Measurements from ENCODE around the gene TPM2.

The TPM2 gene

DNA sequence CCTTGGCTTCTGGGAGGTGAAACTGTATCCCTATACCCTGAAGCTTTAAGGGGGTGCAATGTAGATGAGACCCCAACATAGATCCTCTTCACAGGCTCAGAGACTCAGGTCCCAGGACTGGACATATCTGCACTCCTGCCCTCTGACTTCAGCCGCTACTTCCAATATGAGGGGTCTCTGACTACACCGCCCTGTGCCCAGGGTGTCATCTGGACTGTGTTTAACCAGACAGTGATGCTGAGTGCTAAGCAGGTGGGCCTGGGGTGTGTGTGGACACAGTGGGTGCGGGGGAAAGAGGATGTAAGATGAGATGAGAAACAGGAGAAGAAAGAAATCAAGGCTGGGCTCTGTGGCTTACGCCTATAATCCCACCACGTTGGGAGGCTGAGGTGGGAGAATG lies 10.6 kb downstream of the TPM2 start:
- DNase-seq = no peak

DNA sequence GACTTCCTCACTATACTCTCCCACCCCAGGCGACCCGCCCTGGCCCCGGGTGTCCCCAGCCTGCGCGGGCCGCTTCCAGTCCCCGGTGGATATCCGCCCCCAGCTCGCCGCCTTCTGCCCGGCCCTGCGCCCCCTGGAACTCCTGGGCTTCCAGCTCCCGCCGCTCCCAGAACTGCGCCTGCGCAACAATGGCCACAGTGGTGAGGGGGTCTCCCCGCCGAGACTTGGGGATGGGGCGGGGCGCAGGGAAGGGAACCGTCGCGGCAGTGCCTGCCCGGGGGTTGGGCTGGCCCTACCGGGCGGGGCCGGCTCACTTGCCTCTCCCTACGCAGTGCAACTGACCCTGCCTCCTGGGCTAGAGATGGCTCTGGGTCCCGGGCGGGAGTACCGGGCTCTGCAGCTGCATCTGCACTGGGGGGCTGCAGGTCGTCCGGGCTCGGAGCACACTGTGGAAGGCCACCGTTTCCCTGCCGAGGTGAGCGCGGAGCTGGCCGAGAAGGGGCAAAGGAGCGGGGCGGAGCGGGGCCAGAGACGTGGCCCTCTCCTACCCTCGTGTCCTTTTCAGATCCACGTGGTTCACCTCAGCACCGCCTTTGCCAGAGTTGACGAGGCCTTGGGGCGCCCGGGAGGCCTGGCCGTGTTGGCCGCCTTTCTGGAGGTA lies 13.9 kb downstream of the TPM2 start:
- peak; percentile 76 for DNase-seq

DNA sequence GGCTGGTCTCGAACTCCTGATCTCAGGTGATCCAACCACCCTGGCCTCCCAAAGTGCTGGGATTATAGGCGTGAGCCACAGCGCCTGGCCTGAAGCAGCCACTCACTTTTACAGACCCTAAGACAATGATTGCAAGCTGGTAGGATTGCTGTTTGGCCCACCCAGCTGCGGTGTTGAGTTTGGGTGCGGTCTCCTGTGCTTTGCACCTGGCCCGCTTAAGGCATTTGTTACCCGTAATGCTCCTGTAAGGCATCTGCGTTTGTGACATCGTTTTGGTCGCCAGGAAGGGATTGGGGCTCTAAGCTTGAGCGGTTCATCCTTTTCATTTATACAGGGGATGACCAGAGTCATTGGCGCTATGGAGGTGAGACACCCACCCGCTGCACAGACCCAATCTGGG lies 14.5 kb downstream of the TPM2 start:
- no peak for DNase-seq

DNA sequence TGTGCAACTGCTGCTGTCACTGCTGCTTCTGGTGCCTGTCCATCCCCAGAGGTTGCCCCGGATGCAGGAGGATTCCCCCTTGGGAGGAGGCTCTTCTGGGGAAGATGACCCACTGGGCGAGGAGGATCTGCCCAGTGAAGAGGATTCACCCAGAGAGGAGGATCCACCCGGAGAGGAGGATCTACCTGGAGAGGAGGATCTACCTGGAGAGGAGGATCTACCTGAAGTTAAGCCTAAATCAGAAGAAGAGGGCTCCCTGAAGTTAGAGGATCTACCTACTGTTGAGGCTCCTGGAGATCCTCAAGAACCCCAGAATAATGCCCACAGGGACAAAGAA lies 15.7 kb downstream of the TPM2 start:
- DNase-seq = no peak

DNA sequence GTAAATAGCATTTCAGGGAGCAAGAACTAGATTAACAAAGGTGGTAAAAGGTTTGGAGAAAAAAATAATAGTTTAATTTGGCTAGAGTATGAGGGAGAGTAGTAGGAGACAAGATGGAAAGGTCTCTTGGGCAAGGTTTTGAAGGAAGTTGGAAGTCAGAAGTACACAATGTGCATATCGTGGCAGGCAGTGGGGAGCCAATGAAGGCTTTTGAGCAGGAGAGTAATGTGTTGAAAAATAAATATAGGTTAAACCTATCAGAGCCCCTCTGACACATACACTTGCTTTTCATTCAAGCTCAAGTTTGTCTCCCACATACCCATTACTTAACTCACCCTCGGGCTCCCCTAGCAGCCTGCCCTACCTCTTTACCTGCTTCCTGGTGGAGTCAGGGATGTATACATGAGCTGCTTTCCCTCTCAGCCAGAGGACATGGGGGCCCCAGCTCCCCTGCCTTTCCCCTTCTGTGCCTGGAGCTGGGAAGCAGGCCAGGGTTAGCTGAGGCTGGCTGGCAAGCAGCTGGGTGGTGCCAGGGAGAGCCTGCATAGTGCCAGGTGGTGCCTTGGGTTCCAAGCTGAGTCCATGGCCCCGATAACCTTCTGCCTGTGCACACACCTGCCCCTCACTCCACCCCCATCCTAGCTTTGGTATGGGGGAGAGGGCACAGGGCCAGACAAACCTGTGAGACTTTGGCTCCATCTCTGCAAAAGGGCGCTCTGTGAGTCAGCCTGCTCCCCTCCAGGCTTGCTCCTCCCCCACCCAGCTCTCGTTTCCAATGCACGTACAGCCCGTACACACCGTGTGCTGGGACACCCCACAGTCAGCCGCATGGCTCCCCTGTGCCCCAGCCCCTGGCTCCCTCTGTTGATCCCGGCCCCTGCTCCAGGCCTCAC lies 16.3 kb downstream of the TPM2 start, which contains the start of gene CA9:
Gene CA9, plus strand, starts transcription at position 797 of the 893 bp plus-strand sequence. Its CDS starts 32 bp downstream, at position 829.
- DNase-seq = no peak

DNA sequence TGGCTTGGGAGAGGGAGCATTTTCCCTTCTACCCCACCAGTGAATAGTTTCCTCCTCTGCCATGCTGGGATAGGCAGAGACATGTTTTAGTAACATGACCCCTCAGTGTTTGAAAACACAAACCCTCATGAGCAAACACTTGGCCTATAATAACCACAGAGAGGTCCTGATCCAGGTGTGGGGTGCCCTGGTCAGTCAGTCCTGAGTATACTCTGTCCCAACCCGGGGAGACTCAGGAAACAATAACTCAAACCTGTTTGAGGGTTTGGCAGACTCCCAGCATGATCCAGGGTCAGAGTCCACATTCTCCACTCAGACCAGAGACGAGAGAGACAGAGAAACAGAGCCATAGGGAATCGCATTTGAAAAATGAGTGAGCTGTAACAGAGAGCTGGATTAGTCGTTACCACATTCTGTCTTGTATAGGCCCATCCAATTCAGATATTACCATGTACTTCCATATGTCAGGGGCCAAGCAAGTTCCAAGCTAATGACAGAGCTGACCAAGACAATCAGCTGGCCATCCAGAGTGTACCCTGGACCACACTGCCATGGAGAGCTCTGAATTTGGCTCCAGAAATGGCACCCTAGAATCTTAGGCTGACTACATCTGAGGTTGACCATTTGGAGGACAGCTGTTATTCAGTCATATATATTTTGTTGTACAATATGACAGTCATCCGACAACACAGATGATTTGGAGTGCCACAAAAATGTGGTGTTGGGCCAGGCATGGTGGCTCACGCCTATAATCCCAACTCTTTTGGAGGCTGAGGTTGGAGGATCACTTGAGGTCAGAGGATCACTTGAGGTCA lies 20.2 kb downstream of the TPM2 start:
- DNase-seq = no peak

DNA sequence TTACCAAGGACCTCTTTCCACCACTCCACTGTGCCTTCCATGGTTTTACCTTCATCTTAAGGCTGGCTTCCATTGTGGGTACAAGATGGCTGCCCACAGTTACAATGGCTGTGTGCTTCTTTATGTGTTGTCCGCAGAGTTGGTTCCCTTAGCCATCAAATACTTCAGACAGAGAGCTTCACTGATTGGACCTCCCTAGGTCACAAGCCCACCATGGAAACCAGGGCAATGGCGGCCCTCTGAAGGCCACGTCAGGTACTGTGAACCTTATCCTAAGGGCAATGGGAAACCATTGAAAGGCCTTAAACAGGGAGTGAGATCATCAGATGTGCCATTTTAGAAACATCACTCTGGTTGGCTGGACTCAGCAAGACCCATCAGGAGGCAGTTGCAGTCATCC lies 21.8 kb downstream of the TPM2 start:
- DNase-seq = no peak

DNA sequence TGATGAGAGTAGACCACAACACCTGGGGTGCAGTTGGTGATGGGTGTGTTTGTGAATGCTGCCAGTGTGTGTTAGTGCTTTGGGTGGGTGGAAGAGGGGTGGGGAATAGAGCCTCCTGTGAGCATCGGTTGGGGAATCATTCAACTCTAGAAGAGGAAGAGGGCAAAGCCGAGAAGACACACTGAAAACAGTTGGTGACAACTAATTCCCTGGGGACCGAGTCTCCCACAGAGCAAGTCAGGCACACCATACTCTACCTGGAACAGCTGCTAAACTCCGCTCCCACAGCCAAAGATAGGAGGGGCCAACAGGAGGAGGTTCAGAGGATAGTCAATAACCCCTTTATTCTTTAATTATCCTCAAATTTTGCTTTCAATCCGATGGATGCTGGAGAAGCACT lies 23.2 kb downstream of the TPM2 start:
- DNase-seq = no peak

DNA sequence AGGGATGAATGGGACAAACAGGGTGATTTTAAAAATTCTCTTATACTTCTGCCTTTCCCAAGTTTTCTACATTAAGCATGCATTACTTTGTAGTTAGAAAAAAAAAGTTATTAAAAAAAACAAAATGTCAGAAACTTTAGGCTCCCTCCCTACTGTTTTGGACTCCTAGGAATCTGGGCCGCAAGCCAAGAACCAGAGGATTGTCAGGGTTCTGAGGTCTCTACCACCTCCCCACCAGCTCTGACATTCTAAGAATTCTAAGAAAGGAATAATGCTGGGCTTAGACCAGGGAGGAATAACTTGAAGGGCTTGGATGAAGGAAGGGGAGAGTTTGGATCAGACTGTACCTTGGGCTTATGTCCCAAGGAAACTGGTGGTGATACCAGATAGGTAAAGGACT lies 23.7 kb downstream of the TPM2 start:
- DNase-seq = no peak

DNA sequence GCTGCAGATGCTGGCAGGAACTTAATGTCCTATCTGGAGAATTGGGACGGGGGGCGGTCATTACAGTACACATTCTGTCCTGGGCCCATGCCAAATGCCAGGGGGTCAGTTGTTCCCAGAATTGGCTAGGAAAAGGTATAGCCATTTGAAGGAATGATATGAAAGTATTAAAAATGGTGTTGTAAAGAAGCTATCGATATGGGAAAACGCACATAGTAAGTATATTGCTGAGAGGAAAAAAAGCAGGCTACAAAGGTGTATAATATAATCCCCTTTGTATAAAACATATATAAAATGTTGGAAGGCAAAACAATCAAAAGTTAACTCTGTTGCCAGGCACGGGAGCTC lies 24.3 kb downstream of the TPM2 start:
- DNase-seq = no peak

DNA sequence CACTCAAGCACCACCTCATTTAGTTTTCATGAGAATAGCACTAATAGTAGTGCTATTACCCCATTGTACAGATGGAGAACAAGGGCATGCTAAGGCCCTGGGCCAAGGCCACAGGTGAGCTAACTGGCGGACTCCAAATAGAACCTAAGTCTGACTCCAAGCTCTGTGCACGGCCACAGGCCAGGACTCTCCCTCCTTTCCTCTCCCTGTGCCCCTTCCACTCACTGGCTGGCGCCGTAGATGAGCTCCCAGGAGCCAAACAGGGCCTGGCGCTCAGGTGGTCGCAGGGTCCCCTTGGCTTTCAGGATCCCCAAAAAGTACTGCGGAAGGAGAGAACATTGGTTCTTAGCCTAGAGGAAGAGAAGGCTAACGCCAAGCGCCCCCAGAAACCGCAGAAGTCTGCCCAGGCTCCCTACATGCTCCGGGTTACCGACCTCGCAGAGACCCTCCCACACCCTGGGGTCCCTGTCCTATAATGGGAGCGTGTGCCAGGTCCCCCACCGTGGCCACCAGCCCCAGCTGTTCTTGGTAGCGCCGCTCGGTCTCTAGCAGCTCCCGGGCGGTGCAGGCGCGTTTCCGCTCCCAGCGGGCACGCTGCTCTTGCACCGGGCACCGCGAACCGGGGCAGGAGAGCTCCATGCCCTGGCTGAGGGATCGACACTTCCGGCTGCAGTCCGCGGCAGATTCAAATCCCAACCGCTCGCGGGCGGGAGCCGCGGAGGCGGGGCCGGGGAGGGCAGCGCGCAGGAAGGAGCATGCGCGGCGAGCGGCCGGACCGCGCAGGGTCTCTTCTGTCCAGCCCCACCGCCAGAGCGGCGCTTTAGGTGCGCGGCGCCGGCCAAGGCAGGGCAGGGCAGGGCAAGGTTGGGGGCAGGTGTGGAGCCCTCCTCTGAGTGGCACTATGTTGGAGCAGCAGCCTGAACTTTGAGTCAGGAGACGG lies 24.9 kb downstream of the TPM2 start, which contains the start of gene ARHGEF39:
Gene ARHGEF39, minus strand, starts transcription at position 665 of the 940 bp plus-strand sequence. Its CDS starts 26 bp downstream, at position 639.
- DNase-seq = peak; percentile 83

DNA sequence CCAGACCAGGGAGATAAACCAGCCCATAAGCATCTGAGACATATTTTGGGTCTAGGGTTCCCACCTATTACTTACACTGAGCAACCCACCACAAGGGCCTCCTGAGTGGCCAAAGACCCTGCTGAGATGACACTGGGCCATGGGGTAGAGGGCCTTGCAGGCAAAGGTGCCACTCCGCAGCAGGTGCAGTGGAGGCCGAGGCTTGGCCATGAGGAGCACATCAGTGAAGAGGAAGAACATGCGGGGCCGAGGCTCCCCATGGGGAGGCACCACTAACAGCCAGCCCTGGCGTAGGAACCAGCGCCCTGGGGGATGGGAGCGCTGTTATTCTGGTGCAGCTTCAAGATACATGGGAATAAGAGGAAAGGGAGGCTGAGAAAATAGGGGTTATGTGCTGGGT lies 27.3 kb downstream of the TPM2 start:
- DNase-seq = no peak

DNA sequence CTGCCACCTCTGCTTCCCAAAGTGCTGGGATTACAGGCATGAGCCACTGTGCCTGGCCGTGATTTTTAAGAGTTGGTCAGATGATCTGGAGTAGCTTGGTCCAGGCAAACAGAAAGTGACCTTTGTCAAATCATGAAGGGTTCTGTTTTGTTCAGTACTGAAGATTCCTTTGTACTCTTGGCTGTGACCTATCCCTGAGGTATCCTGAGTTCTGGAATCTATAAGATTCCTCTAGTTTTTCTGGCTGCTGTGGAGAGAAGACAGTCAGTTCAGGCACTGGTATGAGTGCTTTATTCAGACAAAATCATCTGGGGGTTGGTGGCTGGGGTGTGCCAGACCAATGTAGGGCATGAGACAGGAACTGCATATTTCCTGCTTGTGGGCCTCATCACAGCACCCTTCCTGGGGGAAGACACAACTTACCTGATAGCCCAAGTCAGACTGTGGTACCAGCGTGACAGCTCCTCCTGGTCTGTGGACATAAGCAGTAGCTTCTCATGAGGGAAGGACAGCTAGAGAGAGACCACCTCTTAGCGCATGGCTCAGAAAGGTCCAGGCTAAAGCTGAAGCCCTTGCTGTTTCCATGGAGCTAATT lies 27.9 kb downstream of the TPM2 start:
- no peak for DNase-seq

DNA sequence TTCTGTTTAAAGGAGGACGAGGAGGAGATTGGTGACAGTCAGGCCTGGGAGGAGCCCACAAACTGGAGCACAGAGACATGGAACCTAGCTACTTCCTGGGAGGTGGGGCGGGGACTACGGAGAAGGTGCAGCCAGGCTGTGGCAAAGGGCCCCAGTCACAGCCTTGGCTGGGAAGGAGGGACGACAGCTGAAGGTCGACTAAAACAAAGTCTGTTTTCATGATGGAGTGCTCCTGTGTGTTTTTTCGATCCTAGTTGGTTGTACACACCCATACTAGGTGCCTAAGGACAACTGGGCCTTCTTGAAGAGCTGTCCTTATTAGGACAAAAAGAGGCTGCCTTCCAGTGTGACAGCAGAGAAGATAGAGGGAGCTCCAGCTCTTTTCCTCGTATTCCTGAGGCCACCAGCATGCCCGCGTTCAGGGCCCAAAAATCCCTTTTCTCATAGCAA lies 28.7 kb downstream of the TPM2 start:
- no peak for DNase-seq

DNA sequence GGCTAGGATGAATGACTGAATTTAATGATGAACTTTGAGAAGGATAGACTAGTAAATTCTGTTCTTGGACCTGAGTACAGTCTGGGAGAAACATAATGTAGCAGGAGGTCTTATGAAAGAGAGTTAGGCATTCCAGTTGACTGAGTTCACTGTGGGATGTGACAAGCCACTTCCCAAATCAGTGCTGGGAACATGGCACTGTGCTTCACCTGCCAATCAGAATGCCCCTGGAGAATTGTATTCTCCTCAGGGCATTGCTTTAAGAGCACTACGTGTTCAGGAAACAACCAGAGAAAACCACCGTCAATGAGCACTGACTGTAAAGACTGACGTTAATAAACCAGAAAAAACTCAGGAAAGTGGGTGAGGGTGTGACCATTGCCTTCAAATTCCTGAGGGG lies 30.4 kb downstream of the TPM2 start:
- no peak for DNase-seq

DNA sequence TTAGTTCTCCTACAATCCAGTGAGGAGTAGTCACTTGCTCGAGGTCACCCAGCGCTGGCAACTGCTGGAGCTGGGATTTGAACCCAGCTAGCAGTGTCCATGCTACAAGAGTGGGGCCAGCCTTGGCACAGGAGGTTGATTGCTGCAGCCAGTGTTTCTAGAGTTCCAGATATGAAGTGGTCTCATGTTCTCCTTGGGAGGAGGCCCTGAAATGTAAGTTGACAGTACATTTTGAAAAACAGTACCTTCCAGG lies 30.8 kb downstream of the TPM2 start:
- no peak for DNase-seq

DNA sequence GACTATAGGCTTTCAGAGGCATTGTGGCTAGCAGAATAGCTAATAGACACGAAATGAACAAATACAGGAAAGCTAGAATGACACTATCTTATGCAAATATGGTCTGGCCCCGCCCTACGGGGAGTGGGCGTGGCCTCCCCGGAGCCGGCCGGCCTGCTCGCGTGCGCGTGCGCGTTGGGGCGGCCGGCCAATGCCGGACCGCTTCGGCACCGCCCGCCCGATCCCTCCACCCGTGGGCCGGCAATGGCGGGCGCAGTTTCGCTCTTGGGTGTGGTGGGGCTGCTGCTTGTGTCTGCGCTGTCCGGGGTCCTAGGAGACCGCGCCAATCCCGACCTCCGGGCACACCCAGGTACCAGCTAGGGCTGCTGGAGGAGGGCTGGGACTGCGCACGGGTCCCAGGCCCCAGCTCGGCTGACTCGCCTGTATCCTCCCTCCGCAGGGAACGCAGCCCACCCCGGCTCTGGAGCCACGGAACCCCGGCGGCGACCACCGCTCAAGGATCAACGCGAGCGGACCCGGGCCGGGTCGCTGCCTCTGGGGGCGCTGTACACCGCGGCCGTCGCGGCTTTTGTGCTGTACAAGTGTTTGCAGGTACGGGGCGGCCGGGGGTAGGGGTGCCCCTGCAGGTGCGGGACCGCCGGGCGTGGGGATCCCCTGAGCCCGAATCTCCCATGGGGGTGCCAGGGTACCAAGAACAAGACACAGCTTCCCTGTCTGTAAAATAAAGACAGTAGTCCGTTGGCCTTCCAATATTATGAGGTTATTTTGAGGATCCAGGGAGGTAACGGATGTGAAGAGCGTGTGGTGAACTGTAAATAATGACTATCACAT lies 31.4 kb downstream of the TPM2 start, which contains the start of gene CCDC107:
Gene CCDC107, plus strand, starts transcription at position 156 of the 831 bp plus-strand sequence. Its CDS starts 88 bp downstream, at position 244.
- peak; percentile 98 for DNase-seq

DNA sequence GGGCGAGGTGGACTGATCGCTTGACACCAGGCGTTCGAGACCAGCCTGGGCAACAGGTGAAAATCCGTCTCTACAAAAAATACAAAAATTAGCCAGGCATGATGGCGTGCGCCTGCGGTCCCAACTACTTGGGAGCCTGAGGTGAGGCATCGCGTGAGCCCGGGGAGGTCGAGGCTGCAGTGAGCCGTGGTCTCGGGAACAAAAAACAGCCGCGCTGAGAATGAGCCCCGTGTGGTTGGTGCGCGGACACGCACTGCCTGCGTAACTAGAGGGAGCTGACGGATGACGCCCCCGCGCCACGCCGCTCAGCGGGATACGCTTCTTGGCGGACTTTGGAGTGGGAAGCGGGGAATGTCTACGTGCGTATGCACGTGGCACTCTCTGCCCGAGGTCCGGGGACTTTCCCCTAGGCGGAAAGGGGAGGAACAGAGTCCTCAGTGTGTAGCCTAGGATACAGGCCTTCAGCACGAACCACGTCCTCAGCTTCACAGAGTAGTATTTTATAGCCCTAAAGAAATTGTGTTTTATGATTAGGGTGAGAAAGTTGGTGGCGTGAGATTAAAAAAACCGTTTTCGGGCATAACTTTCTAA lies 32.1 kb downstream of the TPM2 start, which contains the start of gene RMRP:
Gene RMRP, minus strand, starts transcription at position 474 of the 591 bp plus-strand sequence.
- DNase-seq = peak; percentile 95

DNA sequence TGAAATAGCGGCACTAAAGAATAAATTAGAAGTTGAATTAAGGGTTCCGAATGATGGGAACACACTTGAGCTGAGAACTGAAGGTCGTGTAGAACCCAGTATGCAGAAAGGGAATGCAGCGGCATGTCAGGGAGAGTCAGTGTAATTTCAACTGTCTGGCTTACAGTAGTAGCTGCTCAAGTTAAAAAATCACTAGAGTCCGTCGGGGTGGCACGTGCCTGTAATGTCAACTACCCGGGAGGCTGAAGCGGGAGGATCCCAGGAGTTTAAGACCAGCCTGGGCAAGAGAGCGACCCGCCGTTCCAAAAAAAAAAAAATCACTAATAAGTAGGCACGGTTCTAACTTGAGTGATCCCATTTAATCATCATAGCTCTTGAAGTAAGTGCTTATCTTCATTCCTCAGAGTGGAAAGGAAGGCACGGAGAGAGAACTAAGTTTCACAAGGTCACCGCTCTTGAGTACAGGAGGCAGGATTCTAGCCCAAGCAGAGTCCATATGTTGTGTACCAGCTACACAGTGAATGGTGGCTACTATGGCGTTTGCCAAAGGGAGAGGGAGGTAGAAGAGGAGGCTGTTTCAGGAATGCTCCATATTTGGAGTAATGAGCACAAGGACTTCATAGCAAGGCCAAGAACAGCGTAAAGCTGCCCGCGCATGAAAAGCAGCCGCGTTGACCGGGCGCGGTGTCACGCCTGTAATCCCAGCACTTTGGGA lies 32.7 kb downstream of the TPM2 start:
- DNase-seq = no peak

Measured in right kidney (tissue), 1 donor.